CD14-positive monocyte (primary cell): ENCODE results near the gene SNX25. TPM values are rescaled to one million over a fixed set of nuclear protein-coding genes. Genes with fewer than 3 reads are reported as not detected.

Experiments used
- DNase-seq, 3 donors: peaks; one replicate each; pipeline ENCODE4 v3.0.0-alpha.2; 2011 to 2022
- H2AFZ ChIP-seq: 2 replicates; pipeline ENCODE4 v1.6.0; 2012; ENCODE audit warnings: mild to moderate bottlenecking, low read depth, low read length, inconsistent platforms; ENCODE audit not compliant: insufficient read depth, poor library complexity, severe bottlenecking
- H3K27ac ChIP-seq, 2 donors: 1 replicate in 1 of 2; 2 replicates in 1 of 2; pipeline ENCODE4 v1.5.1; 2012 to 2013; ENCODE audit warnings: low read length in 2 of 2, control low read depth in 1 of 2, inconsistent platforms in 1 of 2, low read depth in 1 of 2, mild to moderate bottlenecking in 1 of 2
- H3K27me3 ChIP-seq, 2 donors: one replicate each; pipeline versions ENCODE4 v1.6.0 to v1.6.1; 2011 to 2013; ENCODE audit warnings: low read length in 2 of 2; ENCODE audit not compliant: control insufficient read depth in 2 of 2, insufficient read depth in 2 of 2
- H3K36me3 ChIP-seq, 2 donors: replicated peaks in 1 of 2; 1 replicate in 1 of 2; 2 replicates in 1 of 2; pipeline versions ENCODE4 v1.5.1 to v1.6.1; 2012 to 2013; ENCODE audit warnings: low read length in 2 of 2, control low read depth in 1 of 2, inconsistent platforms in 1 of 2, mild to moderate bottlenecking in 1 of 2; ENCODE audit not compliant: insufficient read depth in 2 of 2, control insufficient read depth in 1 of 2
- H3K4me1 ChIP-seq, 2 donors: 1 replicate in 1 of 2; 2 replicates in 1 of 2; pipeline versions ENCODE4 v1.5.1 to v1.6.1; 2012 to 2013; ENCODE audit warnings: low read length in 2 of 2, control low read depth in 1 of 2, inconsistent platforms in 1 of 2, mild to moderate bottlenecking in 1 of 2, moderate library complexity in 1 of 2; ENCODE audit not compliant: insufficient read depth in 2 of 2, control insufficient read depth in 1 of 2
- H3K4me2 ChIP-seq: replicated peaks from 2 replicates; pipeline ENCODE3; 2012; ENCODE audit warnings: low read length, moderate library complexity, mild to moderate bottlenecking; ENCODE audit not compliant: poor library complexity, severe bottlenecking; ENCODE audit errors: extremely low read depth
- H3K4me3 ChIP-seq, 3 experiments: fragments of 200-600 bp in 1 of 3; sonication (generic) in 1 of 3; replicated peaks in 1 of 3; 1 replicate in 2 of 3; 2 replicates in 1 of 3; pipeline ENCODE4 v1.5.1; 2011 to 2013; ENCODE audit warnings: low read length in 3 of 3, mild to moderate bottlenecking in 3 of 3, control low read depth in 2 of 3, low read depth in 2 of 3, inconsistent platforms in 1 of 3, moderate library complexity in 1 of 3
- H3K79me2 ChIP-seq: 2 replicates; pipeline ENCODE4 v1.6.0; 2012; ENCODE audit warnings: mild to moderate bottlenecking, control low read depth, inconsistent platforms, low read length, moderate library complexity; ENCODE audit not compliant: insufficient read depth
- H3K9ac ChIP-seq: 2 replicates; pipeline ENCODE4 v1.6.0; 2017; ENCODE audit warnings: low read length, mild to moderate bottlenecking; ENCODE audit not compliant: insufficient read depth, poor library complexity, severe bottlenecking
- H3K9me3 ChIP-seq, 2 donors: replicated peaks in 1 of 2; 1 replicate in 1 of 2; 2 replicates in 1 of 2; pipeline versions ENCODE4 v1.5.1 to v1.6.1; 2012 to 2013; ENCODE audit warnings: low read length in 2 of 2, control low read depth in 1 of 2; ENCODE audit not compliant: control insufficient read depth in 1 of 2, insufficient read depth in 1 of 2
- H4K20me1 ChIP-seq: 2 replicates; pipeline ENCODE4 v1.6.0; 2012; ENCODE audit warnings: mild to moderate bottlenecking, low read length, control low read depth, moderate library complexity; ENCODE audit not compliant: insufficient read depth
- H3K27ac Mint-ChIP-seq, 7 donors: one replicate each; pipeline ENCODE4 v1.8.0; 2020; ENCODE audit warnings: mild to moderate bottlenecking in 7 of 7, mixed read lengths in 7 of 7, moderate library complexity in 6 of 7, inconsistent platforms in 2 of 7
- H3K27me3 Mint-ChIP-seq, 3 donors: one replicate each; pipeline ENCODE4 v1.8.0; 2021 to 2022; ENCODE audit warnings: low read depth in 3 of 3, mild to moderate bottlenecking in 3 of 3, mixed read lengths in 3 of 3, moderate library complexity in 3 of 3, inconsistent platforms in 1 of 3
- H3K36me3 Mint-ChIP-seq, 2 donors: one replicate each; pipeline ENCODE4 v1.8.0; 2020; ENCODE audit warnings: mixed read lengths in 2 of 2, inconsistent platforms in 1 of 2, mild to moderate bottlenecking in 1 of 2
- H3K4me1 Mint-ChIP-seq: one replicate; pipeline ENCODE4 v1.8.0; 2020; ENCODE audit warnings: mild to moderate bottlenecking, mixed read lengths
- H3K4me3 Mint-ChIP-seq, 2 donors: one replicate each; pipeline ENCODE4 v1.8.0; 2020; ENCODE audit warnings: mild to moderate bottlenecking in 2 of 2, mixed read lengths in 2 of 2, moderate library complexity in 1 of 2
- H3K9me3 Mint-ChIP-seq, 7 donors: one replicate each; pipeline ENCODE4 v1.8.0; 2020 to 2022; ENCODE audit warnings: mixed read lengths in 7 of 7, mild to moderate bottlenecking in 6 of 7, moderate library complexity in 6 of 7, inconsistent platforms in 2 of 7
- WGBS: methylation state at CpG from one replicate; pipeline ENCODE4 v1.1.5; 2013; ENCODE audit warnings: missing lambda C conversion rate; ENCODE audit not compliant: insufficient coverage; 5-methylcytosine and 5-hydroxymethylcytosine counted together
- intact Hi-C, 2 donors: fragments of 100-400 bp; cut with micrococcal nuclease; formaldehyde crosslinking; loops; one replicate each; pipeline versions ENCODE4 v1.15.0 to v1.15.1; 2023
- polyA plus RNA-seq, 3 donors: library from polyadenylated mRNA; depleted of rRNA in 1 of 3; unstranded in 2 of 3; stranded (reverse) in 1 of 3; fragments of 300-500 nt in 2 of 3; fragments of >200 nt in 1 of 3; fragmentation: Illumina TruSeq in 2 of 3; gene quantifications; 1 replicate in 2 of 3; 2 replicates in 1 of 3; pipeline ENCODE4 v1.2.3, GENCODE V29; 2012 to 2021
- TF ChIP-seq, protein P1 (sequence below): fragments of 200-600 bp; IDR thresholded peaks from one replicate; pipeline ENCODE4 v1.8.0; 2022; ENCODE audit warnings: antibody characterized with exemption, mild to moderate bottlenecking

Gene SNX25
- polyA plus RNA-seq, 3 donors, result 0.31 to 0.40 (median 0.36) TPM

DNA sequence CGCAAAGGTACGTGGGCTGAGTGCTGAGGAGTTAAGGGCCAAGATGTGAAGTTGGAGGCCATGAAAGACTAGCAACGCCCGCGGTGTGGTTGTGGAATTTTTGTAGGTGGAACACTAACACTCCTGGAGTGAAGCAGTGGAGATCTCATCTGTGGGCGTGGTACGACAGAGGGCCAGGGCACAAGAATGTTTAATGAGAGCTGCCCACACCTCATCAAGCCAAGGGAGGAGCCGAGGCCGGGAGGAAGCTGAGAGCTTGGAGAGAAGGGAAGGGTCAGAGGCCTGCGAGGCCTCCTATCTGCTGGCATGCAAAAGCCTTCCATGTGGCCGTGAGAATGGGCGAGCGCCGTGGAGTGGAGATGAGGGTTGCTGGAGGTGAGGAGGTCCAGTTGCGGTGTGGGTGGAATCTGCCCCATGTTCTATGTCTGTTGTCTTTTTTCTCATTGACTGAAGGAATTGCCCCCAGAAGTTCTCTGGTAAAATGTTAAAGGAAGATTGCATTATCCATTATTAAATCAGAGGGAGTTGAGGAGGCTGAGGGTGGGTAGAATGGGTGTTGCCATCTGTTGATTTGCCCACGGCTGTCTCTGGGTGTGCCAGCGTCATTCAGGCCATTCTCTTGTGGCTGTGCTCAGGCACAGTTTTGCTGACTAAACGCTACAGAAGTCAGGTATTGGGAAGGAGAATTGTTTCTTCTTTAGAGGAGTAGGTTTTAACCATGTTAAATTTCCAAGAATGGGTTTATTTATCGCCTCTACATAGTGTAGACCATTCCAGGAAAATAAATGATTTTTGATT lies 19.8 kb downstream of the SNX25 start:
- no peak overlapping the region for H2AFZ ChIP-seq
- no peak overlapping the region for H3K27ac Mint-ChIP-seq
- no peak for DNase-seq
- H3K4me1 ChIP-seq, result no peaks in the 10 kb centered on the region
- no peaks in the 10 kb centered on the region for H3K27me3 ChIP-seq
- H3K36me3 ChIP-seq, result no peaks in the 10 kb centered on the region
- no peaks in the 10 kb centered on the region for H3K79me2 ChIP-seq
- H3K4me2 ChIP-seq, result no peak overlapping the region
- TF ChIP-seq, protein P1, sequence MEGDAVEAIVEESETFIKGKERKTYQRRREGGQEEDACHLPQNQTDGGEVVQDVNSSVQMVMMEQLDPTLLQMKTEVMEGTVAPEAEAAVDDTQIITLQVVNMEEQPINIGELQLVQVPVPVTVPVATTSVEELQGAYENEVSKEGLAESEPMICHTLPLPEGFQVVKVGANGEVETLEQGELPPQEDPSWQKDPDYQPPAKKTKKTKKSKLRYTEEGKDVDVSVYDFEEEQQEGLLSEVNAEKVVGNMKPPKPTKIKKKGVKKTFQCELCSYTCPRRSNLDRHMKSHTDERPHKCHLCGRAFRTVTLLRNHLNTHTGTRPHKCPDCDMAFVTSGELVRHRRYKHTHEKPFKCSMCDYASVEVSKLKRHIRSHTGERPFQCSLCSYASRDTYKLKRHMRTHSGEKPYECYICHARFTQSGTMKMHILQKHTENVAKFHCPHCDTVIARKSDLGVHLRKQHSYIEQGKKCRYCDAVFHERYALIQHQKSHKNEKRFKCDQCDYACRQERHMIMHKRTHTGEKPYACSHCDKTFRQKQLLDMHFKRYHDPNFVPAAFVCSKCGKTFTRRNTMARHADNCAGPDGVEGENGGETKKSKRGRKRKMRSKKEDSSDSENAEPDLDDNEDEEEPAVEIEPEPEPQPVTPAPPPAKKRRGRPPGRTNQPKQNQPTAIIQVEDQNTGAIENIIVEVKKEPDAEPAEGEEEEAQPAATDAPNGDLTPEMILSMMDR, result no peak
- H3K9ac ChIP-seq, result no peak overlapping the region
- peaks cover 0 to 2% (median 0%) of the 10 kb centered on the region in 7 donors for H3K9me3 Mint-ChIP-seq
- H3K36me3 Mint-ChIP-seq, result no peaks in the 10 kb centered on the region
- H4K20me1 ChIP-seq, result no peaks in the 10 kb centered on the region
- intact Hi-C loops, result no loop called here
- no peak overlapping the region for H3K4me3 Mint-ChIP-seq
- H3K27ac ChIP-seq, result no peak overlapping the region
- WGBS, result 94% methylated on average over 4 of the region's 19 CpGs
- no peaks in the 10 kb centered on the region for H3K9me3 ChIP-seq
- H3K4me3 ChIP-seq, result no peak overlapping the region
- peaks cover 0 to 3% (median 0%) of the 10 kb centered on the region in 3 donors for H3K27me3 Mint-ChIP-seq
- no peaks in the 10 kb centered on the region for H3K4me1 Mint-ChIP-seq

DNA sequence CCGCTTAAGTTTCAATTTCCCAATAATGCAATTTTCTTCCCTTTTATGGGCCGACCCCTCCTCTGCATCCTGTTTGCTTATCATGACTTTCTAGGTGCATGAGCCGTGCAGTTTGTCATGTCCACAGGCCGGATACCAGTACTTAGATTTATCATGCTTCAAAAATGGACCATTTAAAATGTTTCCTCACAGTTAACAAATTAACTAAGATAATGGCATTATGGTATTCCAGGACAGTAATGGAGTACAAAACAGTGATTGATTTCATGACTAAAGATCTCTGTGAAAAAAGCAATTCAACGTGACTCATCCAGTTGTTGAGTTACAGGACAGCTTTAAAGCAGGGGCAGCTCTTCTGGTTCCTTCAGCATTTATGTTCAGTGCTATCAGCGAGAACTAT lies 23.0 kb downstream of the SNX25 start:
- 73% methylated on average over 4 of the region's 6 CpGs for WGBS
- Histone ChIP-seq H3K9me3 (no peaks in the 10 kb centered on the region), H3K36me3 (no peaks in the 10 kb centered on the region), H2AFZ (no peak overlapping the region), H3K4me2 (no peak overlapping the region), H3K27me3 (no peaks in the 10 kb centered on the region), H3K27ac (no peak overlapping the region), H3K9ac (no peak overlapping the region), H3K4me3 (no peak overlapping the region), H3K79me2 (no peaks in the 10 kb centered on the region), H3K4me1 (no peaks in the 10 kb centered on the region), H4K20me1 (no peaks in the 10 kb centered on the region)
- intact Hi-C loops, result no loop called here
- TF ChIP-seq, protein P1, result no peak
- Mint-ChIP-seq H3K9me3 (no peaks in the 10 kb centered on the region), H3K4me3 (no peak overlapping the region), H3K27ac (no peak overlapping the region), H3K27me3 (peaks cover 0 to 3% (median 0%) of the 10 kb centered on the region in 3 donors), H3K36me3 (no peaks in the 10 kb centered on the region), H3K4me1 (no peaks in the 10 kb centered on the region)
- DNase-seq, result no peak
